Glutamatergic neuron (in vitro differentiated cells): ENCODE measurements around the gene CLEC4G. TPM values are rescaled to one million over a fixed set of nuclear protein-coding genes. Genes with fewer than 3 reads are reported as not detected.

ENCODE experiments used
- DNase-seq: peaks from one replicate; pipeline ENCODE4 v3.0.0; 2022
- H3K27ac Mint-ChIP-seq: one replicate; pipeline ENCODE4 v1.8.0; 2020; ENCODE audit warnings: mild to moderate bottlenecking, mixed read lengths, inconsistent platforms; ENCODE audit not compliant: unreplicated experiment
- H3K27me3 Mint-ChIP-seq: one replicate; pipeline ENCODE4 v1.8.0; 2020; ENCODE audit warnings: mild to moderate bottlenecking, moderate library complexity, mixed read lengths, inconsistent platforms; ENCODE audit not compliant: unreplicated experiment
- H3K36me3 Mint-ChIP-seq: one replicate; pipeline ENCODE4 v1.8.0; 2020; ENCODE audit warnings: mild to moderate bottlenecking, mixed read lengths, inconsistent platforms; ENCODE audit not compliant: unreplicated experiment
- H3K4me1 Mint-ChIP-seq: one replicate; pipeline ENCODE4 v1.8.0; 2020; ENCODE audit warnings: mild to moderate bottlenecking, low read depth, mixed read lengths, inconsistent platforms; ENCODE audit not compliant: unreplicated experiment
- H3K4me3 Mint-ChIP-seq: one replicate; pipeline ENCODE4 v1.8.0; 2020; ENCODE audit warnings: mild to moderate bottlenecking, mixed read lengths, inconsistent platforms; ENCODE audit not compliant: unreplicated experiment
- H3K9me3 Mint-ChIP-seq: one replicate; pipeline ENCODE4 v1.8.0; 2020; ENCODE audit warnings: mild to moderate bottlenecking, moderate library complexity, mixed read lengths, inconsistent platforms; ENCODE audit not compliant: unreplicated experiment
- total RNA-seq: library from RNA; stranded (reverse); fragmentation: NEBNext Ultra II Directional; extraction: Animal tissue kit (Norgen Biotek cat#: 25700); gene quantifications from one replicate; pipeline ENCODE4 v1.2.1, GENCODE V29; 2021; ENCODE audit not compliant: unreplicated experiment
- TF ChIP-seq, protein P1 (sequence below): fragments of 200-600 bp; sonication (generic); IDR thresholded peaks from one replicate; pipeline ENCODE4 v1.5.0; 2021; ENCODE audit not compliant: partially characterized antibody, unreplicated experiment

CLEC4G gene
- total RNA-seq, 1 donor from 2014 or later = 14.8 TPM

- TF ChIP-seq, protein P1, sequence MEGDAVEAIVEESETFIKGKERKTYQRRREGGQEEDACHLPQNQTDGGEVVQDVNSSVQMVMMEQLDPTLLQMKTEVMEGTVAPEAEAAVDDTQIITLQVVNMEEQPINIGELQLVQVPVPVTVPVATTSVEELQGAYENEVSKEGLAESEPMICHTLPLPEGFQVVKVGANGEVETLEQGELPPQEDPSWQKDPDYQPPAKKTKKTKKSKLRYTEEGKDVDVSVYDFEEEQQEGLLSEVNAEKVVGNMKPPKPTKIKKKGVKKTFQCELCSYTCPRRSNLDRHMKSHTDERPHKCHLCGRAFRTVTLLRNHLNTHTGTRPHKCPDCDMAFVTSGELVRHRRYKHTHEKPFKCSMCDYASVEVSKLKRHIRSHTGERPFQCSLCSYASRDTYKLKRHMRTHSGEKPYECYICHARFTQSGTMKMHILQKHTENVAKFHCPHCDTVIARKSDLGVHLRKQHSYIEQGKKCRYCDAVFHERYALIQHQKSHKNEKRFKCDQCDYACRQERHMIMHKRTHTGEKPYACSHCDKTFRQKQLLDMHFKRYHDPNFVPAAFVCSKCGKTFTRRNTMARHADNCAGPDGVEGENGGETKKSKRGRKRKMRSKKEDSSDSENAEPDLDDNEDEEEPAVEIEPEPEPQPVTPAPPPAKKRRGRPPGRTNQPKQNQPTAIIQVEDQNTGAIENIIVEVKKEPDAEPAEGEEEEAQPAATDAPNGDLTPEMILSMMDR = no peak
- Mint-ChIP-seq H3K4me3 (no peak overlapping the region), H3K36me3 (peaks cover 8% of the 10 kb centered on the region), H3K4me1 (peaks cover 7% of the 10 kb centered on the region), H3K27me3 (peaks cover 7% of the 10 kb centered on the region), H3K9me3 (no peaks in the 10 kb centered on the region), H3K27ac (no peak overlapping the region)
- DNase-seq = no peak
Measured at GRCh38 chr19:7731615-7732014, 295 bp downstream of the CLEC4G start.

DNA sequence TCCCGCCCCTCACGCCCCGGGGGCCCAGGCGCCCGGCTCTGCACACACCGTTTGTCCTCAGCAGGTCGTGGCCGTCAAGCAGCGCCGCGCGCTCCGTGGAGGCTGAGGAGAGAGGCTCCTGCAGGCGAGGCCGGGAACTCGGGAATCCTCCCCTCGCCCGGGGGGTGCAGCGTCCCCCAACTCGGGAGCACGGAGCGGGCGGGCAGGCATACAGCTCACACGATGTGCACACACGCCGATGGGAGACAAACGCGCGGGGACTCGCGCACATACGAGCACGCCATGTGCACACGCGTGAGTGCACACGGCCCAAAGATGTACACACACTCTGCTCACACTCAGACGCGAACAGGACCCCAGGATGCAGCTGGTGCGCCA, 703 bp downstream of the CLEC4G start:
- H3K27ac Mint-ChIP-seq = no peak overlapping the region
- no peaks in the 10 kb centered on the region for H3K9me3 Mint-ChIP-seq
- no peak overlapping the region for H3K4me3 Mint-ChIP-seq
- TF ChIP-seq, protein P1 = no peak
- DNase-seq = no peak
- H3K36me3 Mint-ChIP-seq = peaks cover 10% of the 10 kb centered on the region
- peaks cover 5% of the 10 kb centered on the region for H3K27me3 Mint-ChIP-seq
- peaks cover 7% of the 10 kb centered on the region for H3K4me1 Mint-ChIP-seq

DNA sequence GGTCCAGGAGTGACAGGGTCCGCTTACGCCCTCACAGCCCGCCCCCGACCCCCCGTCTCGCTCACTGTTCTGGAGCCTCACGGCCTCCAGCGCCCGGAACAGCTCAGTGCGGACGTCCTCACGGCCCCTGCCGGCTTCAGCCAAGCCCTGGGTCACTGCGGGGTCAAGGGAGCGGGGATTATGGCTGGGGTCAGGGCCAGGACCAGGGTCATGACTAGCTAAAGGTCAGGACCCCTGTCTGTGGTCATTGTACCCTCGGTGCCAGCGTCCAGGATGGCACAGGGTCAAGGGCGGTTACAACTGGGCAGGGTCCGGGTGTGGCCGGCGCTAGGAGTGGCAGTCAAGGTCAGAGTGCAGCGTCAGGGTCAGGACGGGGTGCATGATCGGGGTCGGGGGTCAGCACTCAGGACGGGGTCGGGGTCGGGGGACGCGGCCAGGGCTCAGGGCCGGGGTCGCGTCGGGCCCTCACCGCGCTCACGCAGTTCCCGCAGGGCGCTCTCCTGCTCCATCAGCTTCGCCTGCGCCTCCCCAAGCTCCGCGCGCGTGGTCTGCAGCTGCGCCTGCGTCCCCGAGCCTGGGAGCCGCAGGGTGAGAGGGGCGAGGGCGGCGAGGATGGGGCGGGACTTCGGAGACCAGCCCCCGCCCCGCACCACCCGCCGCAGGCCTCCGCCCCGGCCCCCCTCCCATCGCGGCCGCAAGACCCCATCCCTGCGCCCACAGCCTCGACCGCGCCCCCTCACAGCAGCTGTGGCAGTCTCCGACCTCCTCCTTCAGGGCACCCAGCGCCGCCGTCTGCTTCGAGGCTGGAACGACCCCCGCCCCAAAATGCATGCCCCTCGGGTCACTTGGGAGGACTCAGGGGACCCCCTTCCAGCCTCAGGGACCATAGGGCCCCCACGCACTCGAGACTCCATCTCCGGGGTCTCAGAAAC, 1.4 kb downstream of the CLEC4G start:
- Mint-ChIP-seq H3K4me3 (peak overlapping the region; percentile 76), H3K27me3 (peaks cover 5% of the 10 kb centered on the region)
- peak; percentile 61 for DNase-seq

GRCh38 chr19:7729831-7730285, 2.1 kb downstream of the CLEC4G start:
- peaks cover 7% of the 10 kb centered on the region for H3K4me1 Mint-ChIP-seq
- H3K9me3 Mint-ChIP-seq = no peaks in the 10 kb centered on the region
- peaks cover 10% of the 10 kb centered on the region for H3K36me3 Mint-ChIP-seq
- peak; percentile 24 for DNase-seq
- peak overlapping the region; percentile 76 for H3K4me3 Mint-ChIP-seq
- TF ChIP-seq, protein P1 = no peak
- H3K27ac Mint-ChIP-seq = no peak overlapping the region
- peaks cover 5% of the 10 kb centered on the region for H3K27me3 Mint-ChIP-seq

More for the DNA sequence above, 1.4 kb downstream of the CLEC4G start:
- Mint-ChIP-seq H3K4me1 (peaks cover 7% of the 10 kb centered on the region), H3K9me3 (no peaks in the 10 kb centered on the region), H3K27ac (no peak overlapping the region), H3K36me3 (peaks cover 10% of the 10 kb centered on the region)
- TF ChIP-seq, protein P1 = no peak

DNA sequence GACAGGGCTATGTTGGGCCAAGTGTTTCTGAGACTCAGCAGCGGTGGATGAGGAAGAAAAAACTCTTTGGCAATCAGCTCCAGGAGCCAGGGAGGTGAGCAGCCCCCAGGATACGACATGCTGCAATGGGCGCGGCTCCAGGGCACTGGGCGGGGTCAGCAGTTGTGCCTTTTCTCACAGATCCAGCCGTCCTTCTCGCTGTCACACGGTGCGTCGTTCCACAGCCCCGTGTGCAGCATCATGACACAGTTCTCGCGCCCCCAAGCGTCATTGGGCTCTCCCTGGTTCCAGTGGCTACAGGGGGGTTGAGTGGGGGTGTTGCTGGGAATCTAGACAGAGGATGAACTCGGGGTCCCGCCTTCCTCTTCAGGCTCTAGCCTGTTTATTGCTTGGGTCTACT, 2.7 kb downstream of the CLEC4G start:
- Mint-ChIP-seq H3K4me3 (peak overlapping the region; percentile 76), H3K4me1 (peaks cover 7% of the 10 kb centered on the region), H3K36me3 (peaks cover 10% of the 10 kb centered on the region), H3K27me3 (peaks cover 7% of the 10 kb centered on the region), H3K27ac (peak overlapping the region; percentile 44), H3K9me3 (peaks cover 2% of the 10 kb centered on the region)
- TF ChIP-seq, protein P1 = no peak
- peak; percentile 52 for DNase-seq
